Trophoblast cell (in vitro differentiated cells and primary cell): Measurements from ENCODE around the gene INTS4.
"Not testable (repeated sequence)": the region's sequence is repeated elsewhere in the genome, so short reads cannot be mapped to it uniquely, and the experiment has no call there.

Source experiments
- DNase-seq, 2 donors: peaks; one replicate each; pipeline ENCODE4 v3.0.0-alpha.2; 2016
- H2AFZ ChIP-seq: 2 replicates; pipeline ENCODE4 v1.6.1; 2013; ENCODE audit warnings: low read length, moderate library complexity, mild to moderate bottlenecking; ENCODE audit not compliant: insufficient read depth, poor library complexity
- H2AK5ac ChIP-seq: 2 replicates; pipeline ENCODE4 v1.6.1; 2013; ENCODE audit warnings: mild to moderate bottlenecking, low read length
- H2BK120ac ChIP-seq: 2 replicates; pipeline ENCODE4 v1.6.1; 2013; ENCODE audit warnings: low read length, mild to moderate bottlenecking, moderate library complexity; ENCODE audit not compliant: insufficient read depth, poor library complexity
- H2BK12ac ChIP-seq: 2 replicates; pipeline ENCODE4 v1.6.1; 2013; ENCODE audit warnings: mild to moderate bottlenecking, low read length, moderate library complexity
- H2BK5ac ChIP-seq: 2 replicates; pipeline ENCODE4 v1.6.1; 2013; ENCODE audit warnings: low read length, low read depth, moderate library complexity, mild to moderate bottlenecking; ENCODE audit not compliant: poor library complexity
- H3K14ac ChIP-seq: 2 replicates; pipeline ENCODE4 v1.6.1; 2013; ENCODE audit warnings: mild to moderate bottlenecking, low read length
- H3K18ac ChIP-seq: 2 replicates; pipeline ENCODE4 v1.6.1; 2013; ENCODE audit warnings: mild to moderate bottlenecking, low read length
- H3K23ac ChIP-seq: 2 replicates; pipeline ENCODE4 v1.6.1; 2013; ENCODE audit warnings: low read length
- H3K27ac ChIP-seq: 2 replicates; pipeline ENCODE4 v1.5.1; 2013; ENCODE audit warnings: low read depth, mild to moderate bottlenecking, inconsistent platforms, low read length, moderate library complexity
- H3K27me3 ChIP-seq: 2 replicates; pipeline ENCODE4 v1.6.1; 2013; ENCODE audit warnings: inconsistent platforms, mild to moderate bottlenecking, low read length, moderate library complexity; ENCODE audit not compliant: insufficient read depth
- H3K36me3 ChIP-seq, 2 experiments: 1 replicate in 1 of 2; 2 replicates in 1 of 2; pipeline ENCODE4 v1.6.1; 2013; ENCODE audit warnings: low read length in 2 of 2, mild to moderate bottlenecking in 2 of 2, moderate library complexity in 1 of 2; ENCODE audit not compliant: insufficient read depth in 2 of 2, control insufficient read depth in 1 of 2
- H3K4ac ChIP-seq: 2 replicates; pipeline ENCODE4 v1.6.1; 2013; ENCODE audit warnings: low read depth, mild to moderate bottlenecking, low read length, moderate library complexity
- H3K4me1 ChIP-seq, 2 experiments: 1 replicate in 1 of 2; 2 replicates in 1 of 2; pipeline ENCODE4 v1.6.1; 2013; ENCODE audit warnings: low read length in 2 of 2, mild to moderate bottlenecking in 2 of 2, moderate library complexity in 1 of 2; ENCODE audit not compliant: insufficient read depth in 2 of 2, control insufficient read depth in 1 of 2
- H3K4me2 ChIP-seq: 2 replicates; pipeline ENCODE4 v1.6.1; 2013; ENCODE audit warnings: inconsistent platforms, mild to moderate bottlenecking, low read length, moderate library complexity
- H3K4me3 ChIP-seq: 2 replicates; pipeline ENCODE4 v1.5.1; 2013; ENCODE audit warnings: mild to moderate bottlenecking, low read depth, low read length, inconsistent platforms
- H3K79me1 ChIP-seq: one replicate; pipeline ENCODE4 v1.6.1; 2013; ENCODE audit warnings: low read length
- H3K79me2 ChIP-seq: 2 replicates; pipeline ENCODE4 v1.6.1; 2013; ENCODE audit warnings: low read length, mild to moderate bottlenecking; ENCODE audit not compliant: control insufficient read depth, insufficient read depth, poor library complexity
- H3K9ac ChIP-seq: 2 replicates; pipeline ENCODE4 v1.6.1; 2013; ENCODE audit warnings: mild to moderate bottlenecking, low read length
- H3K9me3 ChIP-seq: 2 replicates; pipeline ENCODE4 v1.6.1; 2013; ENCODE audit warnings: low read depth, mild to moderate bottlenecking, control low read depth, inconsistent platforms, low read length; ENCODE audit not compliant: insufficient read depth
- H4K12ac ChIP-seq: 2 replicates; pipeline ENCODE4 v1.6.1; 2013; ENCODE audit warnings: low read depth, mild to moderate bottlenecking, low read length, moderate library complexity
- H4K8ac ChIP-seq: 2 replicates; pipeline ENCODE4 v1.6.1; 2013; ENCODE audit warnings: low read depth, mild to moderate bottlenecking, low read length, moderate library complexity
- H4K91ac ChIP-seq: one replicate; pipeline ENCODE4 v1.6.1; 2013; ENCODE audit warnings: low read depth, mild to moderate bottlenecking, low read length, moderate library complexity
- WGBS: extraction: QIAGEN DNeasy Blood & Tissue Kit; methylation state at CpG from one replicate; pipeline ENCODE4 v1.1.7; 2013; ENCODE audit warnings: missing lambda C conversion rate; ENCODE audit not compliant: insufficient read length, insufficient coverage; ENCODE audit errors: extremely low coverage; 5-methylcytosine and 5-hydroxymethylcytosine counted together

The INTS4 gene

GRCh38 chr11:77889045-77889444 is 105.4 kb downstream of the INTS4 start:
- no CpG with 5 or more reads among the region's 5 CpGs for WGBS
- not testable (repeated sequence) for H2BK12ac ChIP-seq, H3K4me2 ChIP-seq, H2BK5ac ChIP-seq, H3K23ac ChIP-seq, H2AFZ ChIP-seq, H4K91ac ChIP-seq, H4K8ac ChIP-seq, DNase-seq, H3K9ac ChIP-seq, H3K4me3 ChIP-seq, H3K27me3 ChIP-seq, H4K12ac ChIP-seq, H3K79me1 ChIP-seq, H2BK120ac ChIP-seq, H3K4me1 ChIP-seq, H3K18ac ChIP-seq, H3K14ac ChIP-seq, H3K4ac ChIP-seq, H2AK5ac ChIP-seq, H3K27ac ChIP-seq, H3K79me2 ChIP-seq, H3K9me3 ChIP-seq
- H3K36me3 ChIP-seq = peaks cover 13 to 15% of the 10 kb centered on the region in 2 experiments

GRCh38 chr11:77886401-77886800 is 108.1 kb downstream of the INTS4 start:
- no peak overlapping the region for H3K4me2 ChIP-seq
- no CpG with 5 or more reads among the region's 18 CpGs for WGBS

GRCh38 chr11:77884829-77885190 is 109.7 kb downstream of the INTS4 start:
- H3K4ac ChIP-seq = no peak overlapping the region
- H3K9me3 ChIP-seq = peaks cover 2% of the 10 kb centered on the region
- no peaks in the 10 kb centered on the region for H3K27me3 ChIP-seq
- no peaks in the 10 kb centered on the region for H3K79me1 ChIP-seq
- no peak overlapping the region for H2BK12ac ChIP-seq
- no peak overlapping the region for H3K14ac ChIP-seq
- H2AFZ ChIP-seq = no peak overlapping the region
- H2BK5ac ChIP-seq = no peak overlapping the region
- no peak overlapping the region for H4K91ac ChIP-seq
- H4K8ac ChIP-seq = no peak overlapping the region
- no peak overlapping the region for H4K12ac ChIP-seq
- H3K4me1 ChIP-seq = no peaks in the 10 kb centered on the region
- H2AK5ac ChIP-seq = no peak overlapping the region
- H3K4me2 ChIP-seq = no peak overlapping the region
- no peak overlapping the region for H3K9ac ChIP-seq
- no peak overlapping the region for H3K23ac ChIP-seq
- H3K4me3 ChIP-seq = no peak overlapping the region
- no peak overlapping the region for H3K18ac ChIP-seq
- no peaks in the 10 kb centered on the region for H3K79me2 ChIP-seq
- H3K36me3 ChIP-seq = peaks cover 13 to 26% of the 10 kb centered on the region in 2 experiments
- no CpG with 5 or more reads among the region's 6 CpGs for WGBS
- no peak overlapping the region for H2BK120ac ChIP-seq
- DNase-seq = peak; percentile 78 to 88
- H3K27ac ChIP-seq = no peak overlapping the region

More at GRCh38 chr11:77886401-77886800, 108.1 kb downstream of the INTS4 start:
- H3K23ac ChIP-seq = no peak overlapping the region
- H2BK12ac ChIP-seq = no peak overlapping the region
- H3K36me3 ChIP-seq = peaks cover 13 to 22% of the 10 kb centered on the region in 2 experiments
- H4K12ac ChIP-seq = no peak overlapping the region
- no peak overlapping the region for H3K27ac ChIP-seq
- no peak overlapping the region for H2AFZ ChIP-seq
- no peaks in the 10 kb centered on the region for H3K79me1 ChIP-seq
- no peak overlapping the region for H3K18ac ChIP-seq
- no peak for DNase-seq
- no peaks in the 10 kb centered on the region for H3K4me1 ChIP-seq
- no peak overlapping the region for H2BK120ac ChIP-seq
- no peak overlapping the region for H3K4me3 ChIP-seq
- H2AK5ac ChIP-seq = no peak overlapping the region
- H3K27me3 ChIP-seq = no peaks in the 10 kb centered on the region
- no peak overlapping the region for H3K4ac ChIP-seq
- H3K9ac ChIP-seq = no peak overlapping the region
- H3K79me2 ChIP-seq = no peaks in the 10 kb centered on the region
- H2BK5ac ChIP-seq = no peak overlapping the region
- no peak overlapping the region for H4K91ac ChIP-seq
- H4K8ac ChIP-seq = no peak overlapping the region
- no peak overlapping the region for H3K14ac ChIP-seq
- no peaks in the 10 kb centered on the region for H3K9me3 ChIP-seq

GRCh38 chr11:77884186-77884828 is 110.2 kb downstream of the INTS4 start:
- Histone ChIP-seq H2BK5ac (no peak overlapping the region), H3K27me3 (no peaks in the 10 kb centered on the region), H3K79me2 (no peaks in the 10 kb centered on the region), H3K4me2 (no peak overlapping the region), H4K12ac (no peak overlapping the region), H2BK12ac (no peak overlapping the region), H2AK5ac (no peak overlapping the region), H3K9me3 (peaks cover 2% of the 10 kb centered on the region), H3K27ac (no peak overlapping the region), H3K4me3 (no peak overlapping the region), H3K4ac (no peak overlapping the region), H3K79me1 (no peaks in the 10 kb centered on the region), H2AFZ (no peak overlapping the region), H3K18ac (no peak overlapping the region), H3K14ac (no peak overlapping the region), H4K91ac (no peak overlapping the region), H3K36me3 (peaks cover 10 to 24% of the 10 kb centered on the region in 2 experiments), H3K9ac (no peak overlapping the region), H2BK120ac (no peak overlapping the region), H4K8ac (no peak overlapping the region), H3K4me1 (no peaks in the 10 kb centered on the region), H3K23ac (no peak overlapping the region)
- peak; percentile 64 to 91 for DNase-seq
- WGBS = no CpG with 5 or more reads among the region's 6 CpGs
